GM12891 (cell line): ENCODE data around the gene PPFIBP2.
A peak's percentile ranks its signal among the peaks of the same experiment; 100 is the strongest.

ENCODE experiments used
- DNase-seq: peaks from one replicate; pipeline ENCODE4 v3.0.0; 2011; ENCODE audit warnings: low spot score; ENCODE audit not compliant: insufficient read length
- FAIRE-seq: peaks from 2 replicates; lab custom pipeline; 2011; peaks lifted over from hg19 to GRCh38; lab: Jason Lieb, UNC
- PAX5 ChIP-seq: IDR thresholded peaks from 2 replicates; pipeline ENCODE4 v1.6.1; 2011; ENCODE audit warnings: low read length, moderate library complexity, mild to moderate bottlenecking; ENCODE audit not compliant: insufficient read depth, severe bottlenecking
- POLR2A ChIP-seq: IDR thresholded peaks from 2 replicates; pipeline ENCODE4 v1.6.1; 2011; ENCODE audit warnings: low read depth, low read length, control low read depth
- POLR2AphosphoS5 ChIP-seq: IDR thresholded peaks from 2 replicates; pipeline ENCODE4 v1.6.1; 2011; ENCODE audit warnings: low read depth, low read length, control low read depth
- POU2F2 ChIP-seq: IDR thresholded peaks from 2 replicates; pipeline ENCODE4 v1.6.1; 2011; ENCODE audit warnings: low read depth, mild to moderate bottlenecking, control low read depth, low read length, moderate library complexity
- SPI1 ChIP-seq: IDR thresholded peaks from 2 replicates; pipeline ENCODE4 v1.6.1; 2011; ENCODE audit warnings: low read depth, low read length, control low read depth
- TAF1 ChIP-seq: IDR thresholded peaks from 2 replicates; pipeline ENCODE4 v1.6.1; 2011; ENCODE audit warnings: low read depth, low read length, control low read depth

PPFIBP2 gene

DNA sequence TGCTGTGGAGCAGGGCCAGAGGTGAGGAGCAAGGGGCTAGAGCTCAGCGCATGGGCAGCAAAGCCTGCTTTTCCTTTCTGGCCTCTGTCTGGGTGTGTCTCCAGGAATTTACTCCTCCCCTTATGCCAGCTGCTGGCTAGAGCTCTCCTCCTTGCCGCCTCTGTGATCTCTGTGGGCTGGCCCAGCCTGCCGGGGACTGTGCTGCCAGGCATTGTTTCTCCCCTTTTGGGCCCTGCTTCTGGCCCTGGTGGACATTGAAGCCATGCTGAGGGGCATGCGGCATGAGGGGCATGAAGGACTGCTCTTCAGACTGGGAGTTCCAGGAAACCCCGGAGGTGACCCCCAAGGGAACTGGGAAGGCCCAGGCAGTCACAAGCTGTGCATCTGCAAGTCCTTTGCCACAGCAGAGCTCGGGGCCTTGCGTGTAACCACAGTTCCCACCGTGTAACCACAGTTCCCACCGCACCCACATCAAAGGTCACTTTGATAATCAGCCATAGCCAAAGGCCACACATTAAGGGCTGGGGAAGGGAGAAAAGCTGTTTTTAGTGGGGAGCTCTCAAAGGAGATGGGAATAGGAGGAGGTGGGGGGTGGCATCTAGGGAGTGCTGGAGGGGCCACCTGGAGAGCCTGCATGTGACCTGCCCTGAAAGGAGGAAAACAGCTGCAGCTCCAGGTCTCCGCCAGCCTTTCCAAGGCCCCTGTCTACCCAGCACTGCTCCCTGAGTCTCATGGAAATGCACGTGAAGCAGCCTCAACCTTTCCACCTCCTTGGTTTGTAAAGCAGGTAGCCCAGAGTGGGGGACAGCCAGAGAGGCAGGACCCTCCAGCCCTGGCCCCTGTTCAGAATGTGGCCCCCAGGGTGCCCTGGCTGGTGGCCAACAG, 62.3 kb downstream of the PPFIBP2 start:
- TF ChIP-seq SPI1, result 0 out of 2 replicates have a peak, but pooled peaks have one; percentile 15
- TF ChIP-seq POU2F2, result peak; percentile 47; the same call in 1 of the 2 replicates
- TF ChIP-seq PAX5, result no peak
- no peak for FAIRE-seq
- no peak for DNase-seq

DNA sequence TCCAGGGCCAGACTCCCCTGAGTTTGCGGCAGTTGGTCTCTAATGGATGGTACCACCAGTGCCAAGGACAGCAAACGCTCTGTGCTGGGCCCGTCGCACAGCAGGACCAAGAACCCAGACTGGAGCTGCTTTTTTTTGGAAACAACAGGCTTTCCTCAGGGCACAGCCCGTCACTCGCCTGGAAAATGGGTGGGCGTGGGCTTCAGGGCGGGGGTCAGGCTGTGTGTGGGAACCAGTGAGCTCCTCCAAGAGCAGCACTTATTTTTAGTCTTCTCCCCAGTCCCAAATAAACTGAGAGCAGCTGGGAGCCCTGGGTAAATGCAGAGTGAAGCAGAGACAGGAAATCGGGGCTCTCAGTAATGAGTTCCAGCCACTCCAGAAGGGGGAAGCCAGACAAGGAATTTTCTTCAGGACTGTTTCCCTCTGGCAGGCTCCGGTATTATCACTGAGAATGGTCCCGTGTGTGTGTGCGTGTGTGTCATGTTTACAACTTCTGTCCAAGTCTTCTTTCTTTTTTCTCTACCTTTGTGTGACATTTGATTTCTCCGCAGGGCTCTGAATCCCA, 63.0 kb downstream of the PPFIBP2 start:
- TF ChIP-seq POLR2A (no peak), POLR2AphosphoS5 (no peak), PAX5 (no peak), TAF1 (no peak), POU2F2 (no peak), SPI1 (no peak)
- peak; percentile 28 for FAIRE-seq
- no peak for DNase-seq

DNA sequence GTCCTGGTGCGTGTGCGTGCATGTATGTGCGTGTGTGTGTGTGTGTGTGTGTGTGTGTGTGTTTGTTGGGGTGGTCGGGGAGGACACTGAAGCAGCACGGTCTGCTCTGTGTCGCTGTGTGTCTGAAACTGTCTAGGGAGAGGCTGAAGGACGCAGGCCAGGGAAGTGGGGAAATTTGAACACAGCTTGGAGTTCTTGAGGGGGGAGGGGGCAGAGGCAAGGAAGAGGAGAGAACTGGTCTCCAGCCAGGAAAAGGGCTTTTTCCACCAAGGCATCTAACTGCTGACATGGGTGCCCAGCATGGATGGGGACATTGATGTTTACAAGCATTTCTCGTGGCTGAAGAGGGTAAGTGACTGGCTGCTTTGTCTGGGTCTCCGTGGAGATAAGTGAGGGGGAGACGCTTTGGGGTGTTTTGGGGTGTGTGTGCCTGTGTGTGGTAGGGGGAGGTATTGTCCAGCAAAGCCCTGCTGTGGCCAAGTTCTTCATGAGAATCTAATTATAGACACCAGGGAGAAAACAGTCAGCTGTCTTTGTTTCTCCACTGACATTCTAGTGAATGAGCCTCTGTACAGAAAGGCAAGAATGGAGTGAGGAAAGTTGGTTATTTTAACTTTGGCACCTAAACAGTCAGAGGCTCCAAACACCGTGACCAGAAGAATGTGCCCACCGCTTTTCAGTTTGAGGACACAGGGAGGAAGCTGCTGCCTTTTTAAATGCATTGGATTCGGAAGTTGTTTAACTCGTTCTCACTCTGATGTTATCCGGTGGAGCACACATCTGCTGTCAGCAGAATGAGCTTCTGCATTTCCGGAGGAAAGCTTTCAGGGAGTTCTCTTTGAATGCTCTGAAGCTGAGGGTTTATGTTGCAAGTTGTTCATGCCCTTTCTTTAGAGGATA, 63.7 kb downstream of the PPFIBP2 start:
- DNase-seq (no peak), FAIRE-seq (no peak)
- TF ChIP-seq SPI1 (no peak; the same call in 1 of the 2 replicates), PAX5 (no peak), POLR2AphosphoS5 (no peak), POU2F2 (no peak), TAF1 (no peak), POLR2A (no peak)

GRCh38 chr11:7578276-7578955, 64.6 kb downstream of the PPFIBP2 start:
- FAIRE-seq (peak; percentile 82), DNase-seq (no peak)
- TF ChIP-seq POU2F2, result no peak
- TF ChIP-seq POLR2A, result no peak
- no peak for TF ChIP-seq PAX5
- TF ChIP-seq TAF1, result no peak
- no peak for TF ChIP-seq POLR2AphosphoS5
- no peak; the same call in 1 of the 2 replicates for TF ChIP-seq SPI1

- DNase-seq (no peak), FAIRE-seq (peak; percentile 68)
- TF ChIP-seq SPI1, result no peak
- TF ChIP-seq PAX5, result no peak
- TF ChIP-seq POLR2A, result no peak
- no peak for TF ChIP-seq TAF1
- TF ChIP-seq POU2F2, result no peak
- TF ChIP-seq POLR2AphosphoS5, result no peak
Measured at GRCh38 chr11:7579361-7579791, 65.6 kb downstream of the PPFIBP2 start.

DNA sequence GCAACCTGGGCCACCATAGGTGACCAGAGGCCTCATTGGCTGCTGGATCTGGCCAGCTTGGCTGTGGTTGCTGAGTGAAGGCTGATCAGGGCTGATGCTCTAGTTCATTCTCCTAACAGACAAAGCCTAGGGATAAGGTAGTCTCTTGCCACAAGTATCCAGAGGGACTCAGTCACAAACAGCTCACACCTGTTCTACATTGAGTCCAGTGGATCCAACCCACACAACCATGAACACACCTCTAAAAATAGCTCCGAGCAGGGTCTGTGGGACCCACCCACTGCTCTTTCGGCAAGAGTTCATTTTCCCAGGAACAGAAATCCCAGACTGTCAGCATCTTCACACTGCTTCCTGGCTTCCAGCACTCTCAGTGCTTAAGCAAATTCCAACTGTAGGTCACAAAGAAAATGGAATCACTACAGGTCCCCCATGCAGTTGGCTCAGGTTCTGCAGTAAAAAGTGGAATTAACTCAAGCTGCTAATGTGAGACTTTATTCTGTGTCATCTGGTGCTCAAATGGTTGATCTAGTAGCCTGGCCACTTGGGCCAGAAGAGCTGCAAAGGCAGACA, 67.3 kb downstream of the PPFIBP2 start:
- DNase-seq (no peak), FAIRE-seq (peak; percentile 59)
- TF ChIP-seq SPI1, result no peak
- no peak for TF ChIP-seq POLR2A
- no peak for TF ChIP-seq POU2F2
- TF ChIP-seq PAX5, result no peak
- TF ChIP-seq POLR2AphosphoS5, result no peak
- no peak for TF ChIP-seq TAF1

- no peak for TF ChIP-seq POLR2A
- no peak for TF ChIP-seq POLR2AphosphoS5
- TF ChIP-seq PAX5, result no peak
- no peak for TF ChIP-seq TAF1
- no peak for TF ChIP-seq SPI1
- no peak for TF ChIP-seq POU2F2
- DNase-seq (no peak), FAIRE-seq (peak; percentile 5)
Measured at GRCh38 chr11:7582338-7582985, 68.7 kb downstream of the PPFIBP2 start.

DNA sequence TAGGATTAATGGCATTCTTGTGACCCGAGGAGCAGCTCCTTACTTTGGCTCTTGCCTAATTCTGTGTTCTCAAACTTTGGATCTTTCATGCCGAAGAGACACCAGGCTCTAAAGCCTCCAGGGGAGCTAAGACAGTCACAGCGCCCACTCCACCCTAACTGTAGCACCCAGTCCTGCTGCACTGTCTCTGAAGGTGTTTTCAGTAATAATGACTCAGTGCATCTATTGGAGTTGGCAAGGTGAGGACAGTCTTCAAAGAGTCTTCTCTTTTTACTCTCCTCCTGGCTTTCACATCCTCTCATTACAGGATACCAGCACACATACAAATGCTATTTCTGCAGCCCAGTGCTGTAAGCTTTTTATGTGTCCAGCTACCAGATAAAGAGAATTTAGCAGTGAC, 69.4 kb downstream of the PPFIBP2 start:
- FAIRE-seq, result peak; percentile 70
- no peak for DNase-seq
- TF ChIP-seq SPI1, result peak; percentile 36; the same call in 1 of the 2 replicates
- no peak for TF ChIP-seq POU2F2
- TF ChIP-seq POLR2A, result no peak
